IMR-90 (cell line): ENCODE measurements around the gene MTPN.

Experiments used
- CEBPB ChIP-seq: IDR thresholded peaks from 2 replicates; pipeline ENCODE4 v1.6.1; 2012; ENCODE audit warnings: low read depth, low read length, improper control_type of control experiment
- CTCF ChIP-seq: conservative IDR thresholded peaks from 2 replicates; pipeline ENCODE4 v1.5.1; 2012; ENCODE audit warnings: mild to moderate bottlenecking, low read depth, low read length, improper control_type of control experiment
- MAFK ChIP-seq: IDR thresholded peaks from 2 replicates; pipeline ENCODE4 v1.6.1; 2012; ENCODE audit warnings: low read depth, low read length, improper control_type of control experiment
- MAZ ChIP-seq: IDR thresholded peaks from 2 replicates; pipeline ENCODE4 v1.6.1; 2012; ENCODE audit warnings: low read depth, mild to moderate bottlenecking, low read length, improper control_type of control experiment, moderate library complexity, borderline replicate concordance
- POLR2A ChIP-seq: IDR thresholded peaks from 2 replicates; pipeline ENCODE4 v1.6.1; 2012; ENCODE audit warnings: mild to moderate bottlenecking, low read depth, low read length
- RAD21 ChIP-seq: IDR thresholded peaks from 2 replicates; pipeline ENCODE4 v1.6.1; 2012; ENCODE audit warnings: low read length, improper control_type of control experiment
- SMC3 ChIP-seq: fragments of 150-350 bp; IDR thresholded peaks from 2 replicates; pipeline ENCODE4 v1.6.1; 2016; ENCODE audit warnings: low read depth, mild to moderate bottlenecking, antibody characterized with exemption, low read length, moderate library complexity
- USF2 ChIP-seq: fragments of 150-350 bp; IDR thresholded peaks from 2 replicates; pipeline ENCODE4 v1.6.1; 2017; ENCODE audit warnings: mild to moderate bottlenecking, antibody characterized with exemption, low read length, low read depth

- no peak for TF ChIP-seq CTCF
- no peak for TF ChIP-seq USF2
- no peak for TF ChIP-seq CEBPB
- no peak for TF ChIP-seq POLR2A
- TF ChIP-seq MAFK = no peak
- TF ChIP-seq RAD21 = no peak
- TF ChIP-seq SMC3 = no peak
- TF ChIP-seq MAZ = no peak
Observed at GRCh38 chr7:135911099-135911498, 66.1 kb downstream of the MTPN start.
